ENCODE data around the gene DIP2C. TPM values are rescaled to one million over a fixed set of nuclear protein-coding genes. Genes with fewer than 3 reads are reported as not detected.
"Not testable (repeated sequence)": the region's sequence is repeated elsewhere in the genome, so short reads cannot be mapped to it uniquely, and the experiment has no call there.

The DIP2C gene
- total RNA-seq, 2 experiments from 2014 or later = 0.22 to 0.54 TPM

- no peak overlapping the region for H3K4me3 Mint-ChIP-seq
- peaks cover 4% of the 10 kb centered on the region for H3K4me1 Mint-ChIP-seq
- H3K36me3 Mint-ChIP-seq = no peaks in the 10 kb centered on the region
- no peak overlapping the region for H3K27ac Mint-ChIP-seq
- DNase-seq = no peak
- H3K9me3 Mint-ChIP-seq = no peaks in the 10 kb centered on the region
- H3K27me3 Mint-ChIP-seq = no peaks in the 10 kb centered on the region
Observed at GRCh38 chr10:279655-280054, 409.8 kb downstream of the DIP2C start.

GRCh38 chr10:279232-279631 lies 410.2 kb downstream of the DIP2C start:
- H3K4me3 Mint-ChIP-seq = no peak overlapping the region
- no peaks in the 10 kb centered on the region for H3K36me3 Mint-ChIP-seq

GRCh38 chr10:278707-279106 lies 410.8 kb downstream of the DIP2C start:
- Mint-ChIP-seq H3K27ac (no peak overlapping the region), H3K4me1 (no peaks in the 10 kb centered on the region), H3K9me3 (no peaks in the 10 kb centered on the region), H3K36me3 (no peaks in the 10 kb centered on the region), H3K27me3 (no peaks in the 10 kb centered on the region), H3K4me3 (no peak overlapping the region)
- no peak for DNase-seq

More at GRCh38 chr10:279232-279631, 410.2 kb downstream of the DIP2C start:
- Mint-ChIP-seq H3K4me1 (peaks cover 2% of the 10 kb centered on the region), H3K27ac (no peak overlapping the region), H3K9me3 (no peaks in the 10 kb centered on the region), H3K27me3 (no peaks in the 10 kb centered on the region)
- no peak for DNase-seq

GRCh38 chr10:277963-278362 lies 411.5 kb downstream of the DIP2C start:
- DNase-seq = no peak
- H3K27me3 Mint-ChIP-seq = no peaks in the 10 kb centered on the region

GRCh38 chr10:275680-276079 lies 413.8 kb downstream of the DIP2C start:
- no peak for DNase-seq
- Mint-ChIP-seq H3K27ac (no peak overlapping the region), H3K4me1 (no peaks in the 10 kb centered on the region), H3K4me3 (no peak overlapping the region), H3K9me3 (no peaks in the 10 kb centered on the region), H3K27me3 (no peaks in the 10 kb centered on the region), H3K36me3 (no peaks in the 10 kb centered on the region)

More at GRCh38 chr10:277963-278362, 411.5 kb downstream of the DIP2C start:
- no peak overlapping the region for H3K4me3 Mint-ChIP-seq
- no peak overlapping the region for H3K27ac Mint-ChIP-seq
- no peaks in the 10 kb centered on the region for H3K4me1 Mint-ChIP-seq
- H3K9me3 Mint-ChIP-seq = no peaks in the 10 kb centered on the region
- no peaks in the 10 kb centered on the region for H3K36me3 Mint-ChIP-seq

- Mint-ChIP-seq H3K4me1 (no peaks in the 10 kb centered on the region), H3K36me3 (no peaks in the 10 kb centered on the region)
Observed at GRCh38 chr10:274866-275265, 414.6 kb downstream of the DIP2C start.

GRCh38 chr10:273088-273487 lies 416.4 kb downstream of the DIP2C start:
- H3K36me3 Mint-ChIP-seq = no peaks in the 10 kb centered on the region
- no peak overlapping the region for H3K27ac Mint-ChIP-seq
- H3K4me1 Mint-ChIP-seq = no peaks in the 10 kb centered on the region
- H3K27me3 Mint-ChIP-seq = no peaks in the 10 kb centered on the region
- DNase-seq = no peak
- no peak overlapping the region for H3K4me3 Mint-ChIP-seq
- no peaks in the 10 kb centered on the region for H3K9me3 Mint-ChIP-seq

More at GRCh38 chr10:274866-275265, 414.6 kb downstream of the DIP2C start:
- DNase-seq = no peak
- H3K27ac Mint-ChIP-seq = no peak overlapping the region
- no peak overlapping the region for H3K4me3 Mint-ChIP-seq
- H3K27me3 Mint-ChIP-seq = no peaks in the 10 kb centered on the region
- no peaks in the 10 kb centered on the region for H3K9me3 Mint-ChIP-seq

- H3K9me3 Mint-ChIP-seq = no peaks in the 10 kb centered on the region
Observed at GRCh38 chr10:271722-272121, 417.7 kb downstream of the DIP2C start.

GRCh38 chr10:271201-271600 lies 418.3 kb downstream of the DIP2C start:
- no peaks in the 10 kb centered on the region for H3K9me3 Mint-ChIP-seq
- H3K27ac Mint-ChIP-seq = no peak overlapping the region
- no peaks in the 10 kb centered on the region for H3K4me1 Mint-ChIP-seq
- no peak for DNase-seq
- no peaks in the 10 kb centered on the region for H3K36me3 Mint-ChIP-seq
- no peak overlapping the region for H3K4me3 Mint-ChIP-seq
- H3K27me3 Mint-ChIP-seq = no peaks in the 10 kb centered on the region

More at GRCh38 chr10:271722-272121, 417.7 kb downstream of the DIP2C start:
- no peaks in the 10 kb centered on the region for H3K4me1 Mint-ChIP-seq
- no peak overlapping the region for H3K4me3 Mint-ChIP-seq
- no peaks in the 10 kb centered on the region for H3K27me3 Mint-ChIP-seq
- DNase-seq = no peak
- no peaks in the 10 kb centered on the region for H3K36me3 Mint-ChIP-seq
- H3K27ac Mint-ChIP-seq = no peak overlapping the region

GRCh38 chr10:269440-270074 lies 419.9 kb downstream of the DIP2C start:
- Mint-ChIP-seq H3K36me3 (no peaks in the 10 kb centered on the region), H3K4me3 (no peak overlapping the region), H3K27me3 (no peaks in the 10 kb centered on the region), H3K4me1 (no peaks in the 10 kb centered on the region), H3K9me3 (no peaks in the 10 kb centered on the region), H3K27ac (no peak overlapping the region)
- DNase-seq = no peak

GRCh38 chr10:267705-268104 lies 421.8 kb downstream of the DIP2C start:
- H3K4me3 Mint-ChIP-seq = no peak overlapping the region
- no peaks in the 10 kb centered on the region for H3K36me3 Mint-ChIP-seq
- DNase-seq = no peak
- no peak overlapping the region for H3K27ac Mint-ChIP-seq
- H3K9me3 Mint-ChIP-seq = no peaks in the 10 kb centered on the region
- H3K4me1 Mint-ChIP-seq = no peaks in the 10 kb centered on the region
- H3K27me3 Mint-ChIP-seq = no peaks in the 10 kb centered on the region

- DNase-seq = no peak
- H3K9me3 Mint-ChIP-seq = no peaks in the 10 kb centered on the region
- H3K27ac Mint-ChIP-seq = no peak overlapping the region
Observed at GRCh38 chr10:266974-267425, 422.5 kb downstream of the DIP2C start.

GRCh38 chr10:265816-266588 lies 423.5 kb downstream of the DIP2C start:
- DNase-seq, H3K36me3 Mint-ChIP-seq, H3K4me1 Mint-ChIP-seq, H3K9me3 Mint-ChIP-seq, H3K4me3 Mint-ChIP-seq, H3K27me3 Mint-ChIP-seq, H3K27ac Mint-ChIP-seq: not testable (repeated sequence)

More at GRCh38 chr10:266974-267425, 422.5 kb downstream of the DIP2C start:
- Mint-ChIP-seq H3K4me1 (no peaks in the 10 kb centered on the region), H3K27me3 (no peaks in the 10 kb centered on the region), H3K4me3 (no peak overlapping the region), H3K36me3 (no peaks in the 10 kb centered on the region)

- DNase-seq, H3K27ac Mint-ChIP-seq, H3K4me1 Mint-ChIP-seq: not testable (repeated sequence)
Observed at GRCh38 chr10:265074-265440, 424.4 kb downstream of the DIP2C start.

GRCh38 chr10:264160-265073 lies 425.1 kb downstream of the DIP2C start:
- H3K9me3 Mint-ChIP-seq, H3K36me3 Mint-ChIP-seq, DNase-seq, H3K27me3 Mint-ChIP-seq, H3K27ac Mint-ChIP-seq, H3K4me1 Mint-ChIP-seq, H3K4me3 Mint-ChIP-seq: not testable (repeated sequence)

More at GRCh38 chr10:265074-265440, 424.4 kb downstream of the DIP2C start:
- not testable (repeated sequence) for H3K27me3 Mint-ChIP-seq, H3K9me3 Mint-ChIP-seq, H3K4me3 Mint-ChIP-seq, H3K36me3 Mint-ChIP-seq
